Measurements from ENCODE around the gene MAPKBP1.

DNA sequence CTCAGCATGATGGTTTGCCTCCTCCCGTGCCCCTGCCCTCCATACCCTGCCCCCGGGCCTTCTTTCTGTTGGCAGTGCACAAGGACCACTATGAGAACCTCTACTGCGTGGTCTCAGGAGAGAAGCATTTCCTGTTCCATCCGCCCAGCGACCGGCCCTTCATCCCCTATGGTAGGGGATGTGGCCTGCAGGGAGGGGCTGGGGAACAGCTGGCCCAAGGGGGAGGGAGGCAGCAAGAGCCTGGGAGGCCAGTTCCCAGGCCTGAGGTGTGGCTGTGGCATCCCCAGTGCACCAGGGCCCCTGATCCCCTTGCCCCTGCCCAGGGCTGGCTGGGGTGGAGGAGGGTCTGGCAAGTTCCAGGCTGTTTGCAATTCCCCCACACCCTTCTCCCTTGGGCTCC lies 61.8 kb downstream of the MAPKBP1 start:
- TF ChIP-seq GATA3 (IDR thresholded peaks at IDR 0.05; ENCODE audit: low read depth, low read length) (no peak), GATA2 (IDR thresholded peaks at IDR 0.05; ENCODE audit: low read depth, low read length) (no peak)

All from SH-SY5Y (cell line).